NCI-H524 treated with DMSO at 0.1 percent for 48 hours (cell line): Measurements from ENCODE around the gene TNPO3.
"Not testable (repeated sequence)": the region's sequence is repeated elsewhere in the genome, so short reads cannot be mapped to it uniquely, and the experiment has no call there.

ENCODE experiments used
- DNase-seq: peaks from one replicate; lab custom pipeline; 2025; lab: John Stamatoyannopoulos, UW

TNPO3 gene

DNA sequence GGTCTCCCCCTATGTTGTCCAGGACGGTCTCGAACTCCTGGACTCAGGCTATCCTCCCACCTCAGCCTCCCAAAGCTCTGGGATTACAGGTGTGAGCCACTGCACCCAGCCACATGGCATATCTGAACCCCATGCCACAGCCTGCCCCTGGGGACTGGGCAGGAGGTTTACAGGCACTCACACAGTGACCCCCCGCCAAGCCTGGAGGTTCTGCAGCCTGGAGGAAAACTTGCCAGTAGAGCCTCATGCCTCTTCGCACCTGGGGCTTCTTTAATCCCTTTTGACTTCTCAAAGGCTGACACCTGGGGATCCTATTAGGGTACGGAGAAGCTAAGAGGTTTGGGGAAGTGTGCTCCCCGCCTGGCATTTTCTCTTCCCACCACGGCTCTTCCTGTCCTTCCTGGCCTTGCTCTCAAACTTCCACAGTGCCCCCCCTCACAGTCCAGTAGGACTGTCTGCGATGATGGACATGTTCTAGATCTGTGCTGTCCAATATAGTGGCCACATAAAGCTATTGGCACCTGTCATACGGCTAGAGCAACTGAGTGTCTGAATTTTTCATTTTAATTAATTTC is 133.0 kb downstream of the TNPO3 start:
- no peak for DNase-seq

DNA sequence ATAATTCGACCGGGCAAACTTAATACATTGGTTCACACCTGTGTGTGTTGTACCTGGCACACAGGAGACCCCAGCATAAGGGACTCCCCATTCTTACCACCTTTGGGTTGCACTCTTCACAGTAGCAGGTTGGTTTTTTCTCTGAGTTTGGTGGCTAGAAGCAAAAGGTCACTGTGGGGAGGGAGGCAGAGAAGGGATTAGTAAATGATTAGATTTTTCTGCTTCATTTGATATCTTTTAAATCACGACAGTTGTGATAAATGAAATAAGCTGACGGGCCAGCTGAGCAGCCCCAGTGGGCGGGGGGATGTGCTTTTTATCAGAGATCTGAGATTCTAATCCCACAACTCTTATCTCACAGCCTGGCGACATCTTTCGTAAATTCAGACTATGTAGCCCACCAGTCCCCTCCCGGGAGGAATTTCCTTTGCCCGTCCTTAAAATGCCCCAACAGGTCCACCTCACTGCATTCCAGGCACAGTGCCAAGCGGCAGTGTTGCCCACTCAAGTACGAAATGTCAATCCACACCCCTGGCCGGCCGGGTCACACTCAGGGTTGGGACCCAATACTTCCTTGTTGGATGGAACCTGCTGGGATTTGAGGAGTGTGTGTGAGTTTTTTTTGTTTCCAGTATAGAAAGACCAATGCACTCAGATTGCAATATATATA is 133.9 kb downstream of the TNPO3 start:
- DNase-seq: no peak

DNA sequence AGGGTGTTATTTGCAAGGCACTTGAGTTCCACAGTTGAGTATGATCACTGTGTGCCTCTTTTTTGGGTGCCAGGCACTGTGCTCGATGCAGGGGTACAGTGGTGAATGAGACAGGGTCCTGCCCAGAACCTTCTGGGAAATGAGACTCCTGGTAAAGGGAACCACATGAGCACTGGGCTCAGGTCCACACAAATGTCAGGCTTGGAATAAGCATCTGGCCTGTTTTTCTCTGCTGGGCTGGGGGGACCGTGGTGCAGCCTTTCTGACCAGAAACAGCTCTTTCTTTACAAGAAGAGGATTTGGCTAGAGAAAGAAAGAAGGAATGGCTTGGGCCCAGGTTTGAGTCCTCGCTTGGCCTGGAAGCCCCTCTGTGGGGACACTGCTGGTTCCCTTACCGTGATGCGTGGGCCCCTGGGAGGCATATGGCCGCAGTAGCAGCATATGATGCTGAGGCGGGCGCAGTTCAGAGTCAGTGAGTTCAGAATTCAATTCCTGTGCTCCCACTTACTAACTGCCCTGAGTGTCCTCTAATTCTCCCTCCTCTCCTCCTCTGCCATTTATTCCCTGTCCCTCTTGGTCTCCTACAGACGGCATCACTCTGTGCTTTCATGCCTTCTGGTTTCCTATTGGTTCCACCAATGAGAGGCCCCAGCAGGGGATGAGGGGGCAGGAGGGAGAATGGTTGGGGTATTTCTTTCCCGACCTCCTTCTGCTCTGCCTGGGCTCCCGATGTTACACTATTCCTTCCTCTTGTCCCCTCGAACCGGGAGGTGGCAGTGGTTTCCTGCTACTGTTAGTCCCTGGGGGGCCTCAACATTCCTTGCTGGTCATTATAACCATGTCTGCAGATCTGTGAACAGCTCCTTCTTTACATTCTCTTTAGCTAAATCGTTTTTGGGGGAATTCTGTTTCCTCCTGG is 134.8 kb downstream of the TNPO3 start:
- no peak for DNase-seq

DNA sequence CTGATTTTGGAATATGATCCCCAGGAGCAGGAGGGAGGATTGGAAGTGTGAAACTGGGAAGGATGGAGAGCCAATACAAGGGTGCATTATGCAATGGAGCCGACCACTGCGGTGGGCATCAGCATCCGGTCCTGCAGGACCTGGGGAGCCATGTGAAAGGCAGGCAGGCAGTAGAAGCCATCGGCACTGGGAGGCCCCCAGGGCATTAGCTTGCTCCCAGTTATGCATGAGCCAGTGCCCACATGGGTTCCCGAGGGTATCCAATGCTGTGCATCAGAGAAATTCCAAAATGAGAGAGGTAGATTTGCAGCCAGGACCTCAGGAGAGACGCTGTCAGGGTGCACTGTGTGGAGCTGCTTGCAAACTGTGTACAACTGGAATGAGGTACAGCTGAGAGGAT is 135.7 kb downstream of the TNPO3 start:
- DNase-seq: no peak

DNA sequence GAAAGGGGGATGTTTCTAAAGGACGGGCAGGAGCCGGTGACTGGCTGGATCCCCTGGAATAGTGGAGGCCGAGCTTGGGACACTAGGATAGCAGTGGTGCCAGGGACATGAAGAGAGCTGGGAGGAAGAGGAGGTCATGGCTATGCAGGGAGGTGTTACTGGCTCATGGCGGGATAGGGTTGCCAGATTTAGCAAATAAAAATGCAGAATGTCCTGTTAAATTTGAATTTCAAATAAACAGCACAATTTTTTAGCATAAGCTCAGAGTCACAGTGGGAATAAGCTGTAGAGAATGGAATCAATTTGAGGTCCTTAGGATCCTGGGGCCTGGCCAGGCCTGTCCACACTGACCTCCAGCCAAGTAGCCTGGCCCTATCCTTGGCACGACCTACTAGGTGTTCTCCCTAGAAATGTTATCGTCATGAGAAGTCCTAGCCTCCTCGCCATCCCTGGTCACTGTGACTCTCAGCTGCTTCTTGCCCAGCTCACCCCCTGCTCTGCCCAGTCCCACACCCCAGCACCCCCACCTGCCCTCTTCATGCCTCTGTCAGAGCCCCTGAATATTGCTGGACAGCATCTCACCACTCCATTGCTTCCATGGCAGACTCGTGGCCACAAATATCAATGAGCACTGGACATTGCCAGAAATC is 136.8 kb downstream of the TNPO3 start:
- DNase-seq: no peak

DNA sequence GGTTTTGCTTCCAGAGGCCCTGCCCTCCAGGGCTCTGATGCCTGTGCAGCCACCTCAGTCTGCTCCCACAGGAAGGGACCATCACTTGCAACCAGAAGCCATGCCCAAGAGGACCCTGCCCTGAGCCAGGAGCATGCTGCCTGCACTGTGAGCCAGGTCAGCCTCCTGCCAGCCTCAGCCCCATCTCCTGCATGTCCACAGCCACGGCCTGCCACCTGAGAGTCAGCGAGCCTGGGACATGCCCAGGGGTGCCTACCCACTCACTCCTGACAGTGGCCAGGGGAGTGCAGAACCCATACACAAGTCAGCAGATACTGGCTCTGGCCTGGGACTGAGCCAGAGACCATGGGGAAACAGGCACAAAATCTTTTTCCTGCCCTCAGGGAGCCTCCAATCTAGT is 137.8 kb downstream of the TNPO3 start:
- DNase-seq: no peak

DNA sequence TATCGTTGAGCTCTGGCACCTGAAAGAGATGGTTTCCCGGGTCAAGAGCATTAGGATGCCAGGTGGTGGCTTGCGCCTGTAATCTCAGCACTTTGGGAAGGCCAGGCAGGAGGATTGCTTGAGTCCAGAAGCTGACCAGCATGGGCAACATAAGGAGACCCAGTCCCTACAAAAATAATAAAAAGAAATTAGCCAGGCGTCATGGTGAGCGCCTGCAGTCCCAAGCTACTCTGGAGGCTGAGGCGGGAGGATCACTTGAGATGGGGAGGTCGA is 138.3 kb downstream of the TNPO3 start:
- DNase-seq: no peak

DNA sequence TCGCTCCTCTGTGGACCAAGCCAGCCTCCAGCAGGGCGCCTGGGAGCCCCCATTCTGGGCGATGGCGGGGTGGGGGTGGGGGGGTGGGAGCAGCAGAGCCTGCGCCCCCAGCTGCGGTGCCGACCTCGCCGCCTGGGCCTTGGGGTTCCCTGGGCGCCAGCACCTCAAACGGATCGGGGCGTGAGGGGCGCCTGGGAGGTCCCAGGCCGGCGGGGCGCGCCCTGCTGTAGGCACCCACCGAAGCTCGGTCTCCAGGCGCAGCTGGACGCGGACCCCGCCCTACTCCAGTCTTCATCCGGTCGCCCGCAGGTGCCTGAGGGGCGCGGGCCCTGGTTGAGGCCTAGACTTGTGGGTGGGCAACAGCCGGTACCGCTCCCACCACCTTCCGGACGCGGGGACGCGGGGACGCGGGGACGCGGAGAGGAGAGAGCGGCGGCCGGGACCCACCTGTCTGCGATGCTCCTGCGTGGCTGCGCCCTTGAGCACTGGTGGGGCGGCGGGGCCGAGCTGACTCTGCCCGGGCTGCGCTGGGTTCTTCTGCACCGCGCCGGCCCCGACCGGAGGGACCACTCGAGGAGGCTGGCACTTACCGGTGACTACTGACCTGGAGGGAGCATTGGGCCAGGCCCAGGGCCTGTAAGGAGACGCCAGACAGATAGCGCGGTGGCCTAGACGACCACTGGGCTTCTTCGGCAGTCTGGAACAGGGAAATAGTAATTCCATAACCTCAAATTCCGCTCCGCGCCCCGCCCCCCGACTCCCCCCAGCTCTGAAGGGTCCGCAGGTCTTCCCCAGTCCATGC is 138.9 kb downstream of the TNPO3 start:
- no peak for DNase-seq

DNA sequence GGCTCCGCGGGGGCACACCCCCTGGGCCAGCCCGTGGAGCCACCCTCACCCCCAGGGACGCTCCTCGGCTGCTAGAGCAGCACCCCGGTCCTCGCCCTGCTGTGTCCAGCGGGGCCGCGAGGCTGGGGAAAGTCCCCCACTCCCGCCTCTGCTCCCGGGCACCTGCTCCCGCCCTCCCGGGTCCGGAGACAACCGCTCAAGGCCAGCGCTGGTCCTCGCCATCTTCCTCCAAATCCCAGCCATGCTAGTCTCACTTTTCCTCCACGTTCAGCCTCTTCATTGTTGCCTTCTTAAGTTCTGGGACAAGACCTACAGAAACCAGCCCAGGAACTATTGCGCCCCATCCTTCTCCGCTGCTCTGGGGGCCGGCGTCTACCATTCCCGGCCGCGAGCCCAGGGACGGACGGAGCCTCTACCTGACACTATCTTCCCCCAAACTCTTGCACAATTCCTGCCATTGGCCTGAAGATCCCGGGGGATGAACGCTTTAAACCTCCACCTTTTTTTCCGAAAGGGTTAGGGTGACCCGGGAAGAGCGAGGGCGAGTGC is 139.6 kb downstream of the TNPO3 start:
- no peak for DNase-seq

DNA sequence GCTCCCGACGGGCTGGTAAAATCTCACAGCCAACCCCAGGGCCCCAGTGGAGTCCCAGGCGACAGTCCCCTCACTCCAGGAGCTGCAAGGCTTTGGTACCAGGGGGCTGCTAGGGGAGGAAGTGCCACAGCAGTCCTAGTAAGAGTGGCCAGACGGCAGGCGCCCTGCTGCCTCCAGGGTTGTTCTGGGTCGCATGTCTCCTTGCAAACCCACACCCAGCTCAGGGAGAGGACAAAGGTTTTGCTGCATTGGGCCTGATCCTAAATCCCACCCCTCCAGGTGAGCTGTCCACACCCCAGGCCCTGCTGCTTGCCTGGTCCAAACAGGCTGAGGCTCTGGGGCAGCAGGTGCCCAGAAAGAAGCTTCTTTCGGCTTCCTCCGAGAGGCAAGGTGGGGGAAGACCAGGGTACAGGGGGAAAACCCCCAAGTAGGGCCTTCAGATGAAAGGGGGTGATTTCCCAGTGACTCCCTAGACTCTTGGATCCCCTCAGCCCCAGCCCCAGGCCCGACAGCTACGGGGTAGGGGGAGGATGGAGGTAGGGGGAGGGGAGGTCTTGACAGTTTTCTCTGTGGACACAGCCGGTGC is 140.3 kb downstream of the TNPO3 start:
- no peak for DNase-seq

DNA sequence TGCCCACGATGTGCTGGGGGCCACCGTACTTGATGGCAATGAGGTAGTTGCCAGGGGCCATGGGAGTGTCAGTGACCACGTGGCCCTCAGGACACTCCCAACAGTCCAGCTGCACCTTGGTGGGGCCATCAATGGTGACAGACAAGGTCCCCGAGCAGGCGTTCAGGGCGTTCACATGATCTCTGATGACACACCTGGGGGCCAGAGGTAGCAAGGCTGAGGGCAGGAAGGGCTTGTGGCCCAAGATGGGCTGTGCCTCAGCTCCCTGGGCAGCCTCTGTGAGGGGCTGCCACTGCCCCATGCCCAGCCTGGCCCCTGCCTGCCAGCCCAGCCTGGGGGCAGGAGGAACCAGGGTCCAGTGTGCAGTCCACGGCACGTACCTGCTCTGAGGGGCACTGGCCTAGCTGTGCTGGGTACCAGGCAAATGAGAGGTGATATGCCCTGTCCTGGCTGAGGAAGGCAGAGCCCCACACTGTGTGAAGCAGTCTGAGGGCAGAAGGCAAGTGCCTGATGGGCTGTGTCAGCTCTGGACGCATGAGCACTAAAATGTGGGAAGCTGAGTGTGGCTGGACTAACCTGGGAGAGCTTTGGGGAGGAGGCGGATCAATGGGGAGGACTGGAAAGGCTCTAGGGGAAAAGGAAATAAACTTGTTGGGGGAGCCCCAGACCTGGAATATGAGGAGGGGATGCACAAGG is 140.9 kb downstream of the TNPO3 start:
- DNase-seq: no peak

DNA sequence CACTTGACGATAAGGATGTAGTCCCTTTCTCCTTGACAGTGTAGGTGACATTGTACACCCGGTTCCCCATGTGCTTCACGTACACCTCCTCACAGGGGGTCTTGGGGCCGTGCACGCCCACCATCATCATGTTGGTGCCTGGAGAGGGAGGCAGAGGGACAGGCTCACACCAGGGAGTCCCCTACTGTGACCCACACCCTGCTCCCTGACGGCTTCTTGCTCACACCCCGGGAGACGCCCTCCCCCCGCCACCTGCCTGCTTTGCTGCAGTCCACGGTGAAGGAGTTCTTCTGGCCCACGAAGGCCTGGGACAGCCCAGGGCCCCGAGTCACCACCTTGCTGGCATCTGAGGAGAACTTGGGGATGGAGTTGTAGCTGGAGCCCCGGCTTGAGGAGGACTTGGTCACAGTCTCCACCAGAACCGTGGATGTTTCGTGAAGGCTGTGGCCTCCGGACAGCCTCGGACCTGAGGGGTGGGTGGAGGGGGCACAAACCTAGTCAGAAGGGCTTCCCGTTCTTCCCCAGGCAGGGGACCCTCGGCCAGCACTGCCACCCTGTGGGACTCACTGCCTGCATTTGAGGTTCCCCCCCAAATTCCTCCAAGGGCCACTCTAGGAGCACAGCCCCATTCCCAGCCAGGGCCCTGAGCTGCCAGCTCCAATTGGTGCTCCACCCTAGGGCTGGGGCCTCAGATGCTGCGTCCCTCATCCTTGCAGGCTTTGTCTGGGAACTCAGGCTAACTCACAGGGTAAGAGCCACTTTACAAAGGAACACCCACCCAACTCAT is 142.0 kb downstream of the TNPO3 start:
- not testable (repeated sequence) for DNase-seq

DNA sequence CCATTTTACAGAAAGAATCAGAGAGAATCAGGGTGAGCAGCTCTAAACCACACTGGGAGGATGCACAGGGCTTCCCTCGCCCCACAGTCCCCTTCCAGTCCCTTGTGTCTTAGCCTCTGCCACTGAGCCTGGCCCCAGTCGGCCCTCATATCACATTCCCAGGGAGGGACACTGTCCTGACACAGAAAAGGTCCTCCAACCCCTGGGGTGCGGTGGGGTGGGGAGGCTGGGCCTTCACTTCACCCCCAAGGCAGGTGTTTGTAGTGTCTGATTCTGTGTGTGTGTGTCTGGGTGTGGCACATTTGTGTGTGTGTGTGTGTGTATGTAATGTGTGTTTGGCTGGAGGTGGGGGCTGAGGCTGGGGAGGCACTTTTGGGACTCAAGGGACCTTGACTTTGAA is 142.6 kb downstream of the TNPO3 start:
- no peak for DNase-seq

DNA sequence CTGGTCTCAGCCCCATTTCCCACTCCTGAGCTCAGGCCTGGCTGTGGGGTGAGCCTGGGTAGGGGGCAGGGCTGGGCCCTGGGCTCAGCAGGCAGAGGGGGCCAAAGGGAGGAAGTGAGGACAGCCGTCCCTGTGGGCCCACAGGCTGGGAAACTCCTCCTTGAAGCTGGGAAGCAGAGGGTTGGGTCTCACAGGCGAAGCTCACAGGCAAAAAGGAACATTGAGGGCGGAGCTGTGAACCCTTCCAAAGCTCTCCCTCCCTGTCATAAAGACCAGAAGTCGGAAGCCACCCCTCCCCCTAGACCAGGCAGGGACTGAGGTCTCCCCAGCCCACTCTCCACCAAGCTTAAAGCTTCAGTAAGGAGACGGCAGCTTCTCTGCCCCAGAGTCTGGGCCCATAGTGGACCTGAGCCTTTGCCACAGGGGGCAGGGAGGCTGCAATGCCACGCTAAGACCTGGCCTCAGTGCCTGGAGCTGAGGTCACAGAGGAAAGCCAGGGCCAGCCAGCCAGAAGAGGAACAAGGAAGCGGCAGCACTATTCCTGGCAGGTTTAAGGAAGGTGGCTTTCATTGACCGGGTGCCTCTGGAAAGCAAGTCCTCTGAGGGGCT is 143.4 kb downstream of the TNPO3 start:
- DNase-seq: no peak

DNA sequence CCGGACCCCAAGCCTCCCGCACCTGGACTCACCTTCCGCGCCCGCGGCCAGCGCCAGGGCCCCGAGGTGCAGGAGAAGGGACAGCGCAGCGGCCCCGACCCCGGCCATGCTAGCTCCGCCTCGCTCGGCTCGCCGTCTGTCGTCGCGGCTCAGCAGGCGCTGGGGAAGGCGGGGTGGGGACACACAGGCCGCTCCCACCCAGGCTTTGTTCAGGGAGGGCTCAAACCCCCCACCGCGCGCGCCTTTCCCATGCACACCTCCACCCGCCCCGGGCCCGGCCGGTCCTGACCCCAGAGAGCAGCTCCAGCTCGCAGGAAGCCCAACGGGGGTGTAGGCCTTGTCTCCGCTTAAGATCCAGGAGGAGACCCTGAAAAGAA is 144.4 kb downstream of the TNPO3 start, which contains the start of gene KCP:
Gene KCP, minus strand, starts transcription at position 141 of the 377 bp plus-strand sequence. Its CDS starts 33 bp downstream, at position 108.
- DNase-seq: no peak

DNA sequence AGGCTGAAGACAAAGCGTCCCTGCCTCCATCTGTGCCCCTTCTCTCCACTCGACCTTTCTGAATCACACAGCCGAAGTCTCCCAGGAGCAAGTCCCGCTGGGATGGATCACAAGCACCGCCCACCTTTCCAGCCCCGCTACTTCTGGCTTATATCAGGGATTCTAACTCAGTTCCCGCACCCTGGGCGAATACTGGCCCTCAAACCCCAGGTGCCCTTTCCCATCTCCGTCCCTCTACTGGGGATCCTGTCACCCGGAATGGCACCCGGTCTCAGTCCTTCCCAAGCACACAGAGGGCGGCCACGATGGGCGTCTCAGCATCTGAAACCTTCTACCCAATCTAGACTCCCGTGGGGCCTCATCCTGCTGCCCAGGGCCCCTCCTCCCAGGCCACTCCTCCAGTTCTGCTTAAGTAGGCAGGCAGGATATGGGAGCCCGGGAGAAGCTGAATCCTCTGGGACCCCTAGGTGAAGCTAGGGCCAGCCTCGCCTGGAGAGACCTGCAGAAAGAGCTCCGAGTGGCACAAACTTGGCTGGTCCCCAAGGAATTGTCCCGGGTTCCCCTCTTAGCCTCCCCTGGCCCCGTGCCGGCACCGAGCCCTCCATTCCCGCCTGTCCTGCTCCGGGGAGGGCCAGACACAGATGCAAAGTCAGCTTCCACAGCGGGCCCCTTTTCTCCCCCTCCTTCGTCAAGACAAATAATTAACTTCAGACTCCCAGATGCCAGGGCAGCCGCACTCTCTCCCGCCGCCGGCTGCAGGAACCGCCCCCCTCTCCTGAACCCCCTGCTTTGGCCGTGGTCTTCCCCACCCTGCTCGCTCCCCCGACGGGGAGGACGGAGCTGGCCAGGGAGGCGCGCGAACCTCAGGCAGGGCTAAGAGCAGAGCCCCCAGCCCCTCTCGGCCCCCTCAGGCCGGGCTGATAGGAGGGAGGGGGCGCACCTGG is 145.0 kb downstream of the TNPO3 start:
- peak; percentile 54 for DNase-seq

DNA sequence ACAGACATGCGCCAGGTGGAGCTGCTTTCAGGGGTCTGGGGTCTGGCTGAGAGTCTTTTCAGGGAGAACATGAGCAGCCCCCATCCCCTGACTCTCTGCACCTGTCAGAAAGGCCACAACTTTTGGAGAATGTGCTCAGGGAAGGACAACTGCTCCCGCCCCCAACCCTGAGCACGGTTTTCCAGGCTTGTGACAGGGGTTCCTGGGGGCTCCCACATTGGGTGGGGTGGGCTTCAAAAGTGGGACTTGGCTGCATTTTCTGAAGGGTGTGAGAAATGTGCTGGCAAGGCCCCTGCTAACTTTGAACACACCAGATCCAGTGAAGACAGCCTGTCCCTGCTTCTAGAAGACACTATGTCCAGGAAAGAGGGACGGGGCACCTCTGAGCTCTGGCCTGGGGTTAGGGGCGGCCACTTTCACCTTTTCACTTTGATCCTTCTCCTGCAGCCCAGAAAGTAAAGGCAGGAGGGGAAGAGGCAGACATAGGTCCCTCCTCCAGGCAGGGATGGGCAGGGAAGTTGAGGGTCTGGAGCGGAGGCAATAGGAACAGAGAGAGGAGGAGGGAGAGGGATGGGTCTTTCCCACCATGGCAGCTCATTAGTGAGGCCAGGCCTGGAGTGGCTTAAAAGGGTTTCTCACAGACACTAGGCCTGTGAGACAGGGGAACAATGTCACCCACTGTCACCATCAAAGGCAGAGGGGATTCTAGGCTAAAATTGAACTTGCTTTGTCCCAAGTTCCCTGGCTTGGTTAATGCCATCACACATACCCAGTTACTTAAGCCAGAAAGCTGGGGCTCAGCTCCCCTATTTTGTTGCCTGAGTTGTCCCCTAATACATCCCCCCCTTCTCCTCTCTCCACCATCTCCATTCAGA is 145.9 kb downstream of the TNPO3 start:
- DNase-seq: no peak
